Astrocyte of the hippocampus (primary cell): ENCODE data around the gene MSANTD7.
"Not testable (repeated sequence)": the region's sequence is repeated elsewhere in the genome, so short reads cannot be mapped to it uniquely, and the experiment has no call there.

ENCODE experiments used
- DNase-seq: peaks from one replicate; pipeline ENCODE4 v3.0.0; 2011; ENCODE audit warnings: low read depth, low spot score

MSANTD7 gene

DNA sequence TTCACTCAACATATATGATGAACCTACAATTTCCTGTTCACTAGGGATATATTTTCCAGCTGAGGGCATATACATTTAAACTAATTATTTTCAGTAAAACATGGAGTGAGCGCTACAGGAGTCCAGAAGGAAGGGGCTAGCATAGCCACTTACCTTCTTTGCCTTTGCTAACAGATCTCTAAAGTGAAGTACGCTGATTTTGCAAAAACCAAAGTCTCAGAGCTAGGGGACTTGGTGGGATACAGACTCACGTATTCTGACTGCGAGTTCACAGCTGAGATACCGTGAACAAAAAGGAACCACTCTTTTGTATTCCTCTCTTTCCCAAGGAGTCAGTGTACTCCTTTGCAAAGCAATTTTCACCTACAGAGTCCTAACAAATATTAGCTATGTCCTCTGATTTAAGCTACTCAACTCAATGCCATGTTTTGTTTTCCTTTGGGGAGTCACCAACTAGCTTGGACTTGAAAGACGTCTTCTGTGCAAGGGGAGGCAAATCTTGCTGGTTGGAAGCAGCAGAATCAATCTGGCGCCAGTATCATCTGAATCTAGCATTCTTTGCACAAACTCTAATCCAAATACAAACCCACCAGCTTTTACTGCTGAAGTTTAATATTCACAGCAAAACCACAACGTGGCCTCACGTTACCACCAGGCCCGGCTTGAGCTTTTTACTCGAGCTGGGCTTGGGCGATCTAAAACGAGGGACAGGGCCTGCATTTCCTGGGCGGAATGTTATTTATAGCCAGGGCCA lies 926 bp upstream of the MSANTD7 start:
- DNase-seq, result no peak

DNA sequence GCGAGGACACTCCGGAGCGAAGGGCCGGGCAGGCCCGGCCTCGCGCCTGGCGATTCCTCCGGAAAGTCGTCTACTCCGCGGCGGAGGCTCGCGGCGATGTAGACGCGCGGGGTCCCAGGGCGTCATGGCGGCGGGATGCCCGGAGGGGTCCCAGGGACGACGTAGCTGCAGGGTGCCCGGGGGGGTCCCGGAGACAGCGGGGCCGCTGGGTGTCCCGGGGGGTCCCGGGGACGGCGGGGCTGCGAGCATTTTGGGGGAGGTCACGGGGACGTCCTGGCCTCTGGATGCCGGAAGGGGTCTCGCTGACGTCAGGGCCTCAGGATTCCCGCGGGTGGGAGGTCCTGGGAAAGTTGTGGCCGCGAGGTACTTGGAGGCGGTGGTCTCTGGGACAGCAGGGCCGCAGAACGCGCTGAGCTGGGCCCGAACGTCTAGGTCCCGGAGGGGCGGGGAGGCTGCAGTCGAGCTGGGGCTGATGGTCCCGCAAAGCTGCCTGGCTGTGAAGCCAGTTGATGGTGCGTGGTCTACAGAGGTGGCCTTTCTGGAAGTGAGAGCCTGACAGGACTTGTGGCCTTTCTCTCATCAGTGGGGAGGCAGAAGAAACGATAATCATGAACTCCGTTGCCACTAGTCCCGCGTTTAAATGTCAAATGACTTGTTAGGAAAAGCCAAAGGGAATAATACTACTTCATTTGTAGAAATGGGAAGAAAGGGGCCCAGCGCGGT lies 637 bp downstream of the MSANTD7 start:
- DNase-seq, result peak; percentile 60

DNA sequence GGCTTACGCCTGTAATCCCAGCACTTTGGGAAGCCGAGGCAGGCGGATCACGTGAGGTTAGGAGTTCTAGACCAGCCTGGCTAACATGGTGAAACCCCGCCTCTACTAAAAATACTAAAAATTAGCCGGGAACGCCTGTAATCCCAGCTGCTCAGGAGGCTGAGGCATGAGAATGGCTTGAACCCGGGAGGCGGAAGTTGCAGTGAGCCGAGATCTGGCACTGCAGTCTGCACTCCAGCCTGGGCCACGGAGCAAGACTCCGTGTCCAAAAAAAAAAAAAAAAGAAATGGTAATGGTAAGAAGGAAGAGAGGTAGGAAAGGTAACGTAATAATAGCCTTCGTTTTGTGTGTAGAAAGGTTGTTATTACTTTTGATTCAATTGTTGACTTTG lies 1.2 kb downstream of the MSANTD7 start:
- DNase-seq, result no peak

DNA sequence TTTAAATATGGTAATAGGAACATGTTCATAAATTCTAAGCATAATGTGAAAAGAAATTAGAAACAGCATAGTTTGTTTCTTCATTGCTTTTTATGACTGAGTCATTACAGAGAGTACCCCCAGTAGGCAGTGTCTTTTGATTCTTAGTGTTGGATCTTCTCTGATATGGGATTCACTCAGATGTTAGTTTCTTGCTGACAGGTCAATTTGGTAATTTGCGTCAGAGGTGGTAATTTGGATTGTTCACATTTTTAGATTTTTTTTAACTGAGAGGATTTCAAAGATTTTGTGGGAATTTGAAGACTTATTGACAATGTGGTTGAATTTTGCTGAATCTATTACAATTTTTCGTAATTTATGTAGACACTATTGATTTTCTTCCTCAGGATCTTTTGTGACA lies 2.1 kb downstream of the MSANTD7 start:
- no peak for DNase-seq

DNA sequence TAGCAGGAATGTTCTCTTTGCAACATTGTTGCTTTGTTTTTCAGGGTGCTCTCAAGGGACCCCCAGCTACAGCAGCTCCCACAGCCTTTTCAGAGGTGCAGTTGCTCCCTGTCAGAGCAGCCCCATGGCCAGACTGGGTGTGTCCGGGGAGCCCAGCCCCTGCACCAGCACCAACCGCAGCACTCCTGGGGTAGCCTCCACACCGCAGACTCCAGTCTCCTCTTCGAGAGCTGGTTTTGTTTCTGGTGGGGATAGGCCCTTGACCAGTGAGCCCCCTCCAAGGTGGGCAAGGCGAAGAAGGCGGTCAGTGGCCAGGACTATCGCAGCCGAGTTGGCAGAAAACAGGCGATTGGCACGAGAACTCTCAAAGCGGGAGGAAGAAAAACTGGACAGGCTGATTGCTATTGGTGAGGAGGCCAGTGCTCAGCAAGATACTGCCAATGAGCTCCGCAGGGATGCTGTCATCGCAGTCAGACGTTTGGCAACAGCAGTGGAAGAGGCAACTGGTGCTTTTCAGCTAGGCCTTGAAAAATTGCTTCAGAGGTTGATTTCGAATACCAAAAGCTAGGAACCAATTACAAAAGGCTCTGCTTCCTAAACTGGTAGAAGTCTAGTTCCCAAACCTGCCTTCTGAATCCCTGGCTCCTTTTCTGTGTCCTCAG lies 5.4 kb downstream of the MSANTD7 start:
- DNase-seq, result no peak

DNA sequence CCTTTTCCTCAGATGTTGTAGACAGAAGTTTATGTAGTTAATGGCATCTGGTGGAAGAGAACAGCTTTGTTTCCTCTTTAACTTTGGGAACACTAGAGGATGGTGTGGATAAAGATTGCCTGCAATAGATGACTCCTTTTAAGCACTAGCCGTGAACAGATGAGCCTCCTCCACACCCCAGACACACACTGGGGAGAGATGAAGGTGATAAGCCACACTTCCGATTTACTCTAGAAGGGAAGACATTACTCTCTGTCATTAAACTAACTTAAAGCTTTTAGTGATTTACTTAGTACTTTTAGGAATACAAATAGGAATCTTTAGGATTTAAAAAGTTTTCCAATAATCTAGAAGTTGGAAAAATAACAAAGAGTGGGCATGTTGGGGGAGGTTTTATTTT lies 6.8 kb downstream of the MSANTD7 start:
- DNase-seq, result no peak

DNA sequence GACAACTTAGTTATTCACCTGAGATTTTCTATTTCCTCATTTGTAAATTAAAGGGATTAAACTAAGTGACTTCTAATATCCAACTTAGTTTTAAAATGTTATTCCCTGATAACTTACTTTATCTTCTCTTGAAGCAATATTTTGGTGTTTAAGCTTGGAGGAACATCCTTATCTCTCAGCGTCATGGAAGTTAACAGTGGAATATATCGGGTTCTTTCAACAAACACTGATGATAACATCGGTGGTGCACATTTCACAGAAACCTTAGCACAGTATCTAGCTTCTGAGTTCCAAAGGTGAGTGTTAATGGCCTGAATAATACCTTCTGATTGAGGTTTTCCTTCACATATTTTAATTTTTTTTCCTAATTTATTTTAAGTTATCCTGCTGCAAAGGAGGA lies 14.1 kb downstream of the MSANTD7 start:
- DNase-seq, result no peak

DNA sequence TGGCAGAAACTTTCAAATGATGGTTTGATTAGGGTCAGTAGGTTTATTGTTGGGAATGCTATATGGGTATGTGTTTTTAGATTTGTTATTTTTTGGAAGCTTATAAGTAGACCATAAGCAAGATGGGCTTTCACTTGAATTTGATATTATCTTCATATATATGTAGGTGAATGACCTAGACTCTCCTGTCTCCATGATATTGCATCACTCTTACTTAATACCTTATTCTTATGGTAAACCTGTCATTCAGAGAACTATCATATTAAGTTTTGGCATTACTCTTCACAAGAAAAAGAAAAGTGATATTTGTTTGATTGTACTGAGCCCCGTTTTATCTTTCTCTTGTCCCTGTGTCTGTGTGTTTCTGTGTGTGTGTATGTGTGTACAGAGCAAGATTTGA lies 17.3 kb downstream of the MSANTD7 start:
- no peak for DNase-seq

DNA sequence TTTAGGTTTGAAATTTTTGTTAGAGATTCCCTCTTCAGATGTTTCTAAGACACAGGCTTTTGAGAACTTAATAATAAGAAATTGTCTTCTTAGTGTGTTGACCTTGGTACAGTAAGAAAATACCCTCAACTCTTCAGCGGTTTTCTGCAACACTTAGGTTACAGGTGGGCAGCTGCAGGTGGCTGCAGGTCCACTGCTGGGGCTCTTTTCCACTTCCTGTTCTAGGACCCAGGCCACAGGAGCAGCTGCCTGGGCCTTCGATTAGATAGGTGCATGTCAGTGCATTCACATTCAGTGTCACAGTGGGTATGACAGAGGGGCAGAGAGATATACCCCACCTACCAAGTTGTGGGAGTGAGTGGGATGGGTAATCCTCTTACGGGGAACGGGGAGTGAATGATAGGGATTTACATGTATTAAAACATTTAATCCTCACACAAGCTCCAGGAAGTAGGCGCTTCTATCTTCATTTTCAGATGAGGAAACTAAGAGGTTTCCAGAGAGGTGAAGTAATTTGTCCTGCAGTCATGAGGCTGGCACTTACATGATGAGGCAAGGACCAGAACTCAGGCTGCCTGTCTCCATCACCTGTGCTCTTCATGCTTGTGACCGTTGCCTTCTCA lies 20.3 kb downstream of the MSANTD7 start:
- DNase-seq, result no peak

DNA sequence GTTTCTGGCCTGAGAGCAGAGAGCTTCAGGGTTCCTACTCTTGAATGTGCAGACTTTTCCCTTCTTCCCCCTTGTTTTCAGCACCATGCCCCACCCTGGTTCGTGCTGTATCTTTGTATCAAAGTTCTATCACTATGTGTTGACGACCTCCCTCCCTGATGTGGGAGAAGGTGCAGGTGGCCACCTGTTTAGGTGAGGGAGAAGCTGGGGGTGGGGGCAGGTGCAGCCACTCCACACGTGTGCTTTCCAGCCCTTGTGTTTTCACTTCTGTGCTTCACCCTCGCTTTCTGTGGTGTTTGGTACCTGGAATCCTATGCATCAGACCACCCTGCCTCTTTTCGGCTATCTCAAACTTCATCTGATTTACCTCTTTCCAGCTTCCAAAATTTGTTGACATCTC lies 20.9 kb downstream of the MSANTD7 start:
- DNase-seq, result no peak

DNA sequence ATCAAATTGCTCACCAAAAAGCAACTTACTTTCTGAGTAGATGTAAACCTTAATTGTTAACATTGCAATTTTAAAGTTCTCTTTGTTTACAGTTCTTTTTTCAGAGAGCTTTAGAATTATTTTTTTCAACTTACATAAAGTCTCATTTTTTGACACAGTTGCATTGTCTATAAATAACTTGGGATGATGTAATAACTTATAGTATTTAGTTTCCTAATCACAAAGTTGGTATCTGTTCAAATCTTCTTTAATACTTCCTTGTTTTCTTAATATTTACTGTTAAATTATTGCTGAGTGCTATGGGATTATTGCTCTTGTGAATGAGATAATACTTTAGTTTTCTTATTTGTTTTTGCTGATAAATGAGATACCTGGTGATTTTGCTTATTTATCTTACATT lies 21.7 kb downstream of the MSANTD7 start:
- DNase-seq, result no peak

DNA sequence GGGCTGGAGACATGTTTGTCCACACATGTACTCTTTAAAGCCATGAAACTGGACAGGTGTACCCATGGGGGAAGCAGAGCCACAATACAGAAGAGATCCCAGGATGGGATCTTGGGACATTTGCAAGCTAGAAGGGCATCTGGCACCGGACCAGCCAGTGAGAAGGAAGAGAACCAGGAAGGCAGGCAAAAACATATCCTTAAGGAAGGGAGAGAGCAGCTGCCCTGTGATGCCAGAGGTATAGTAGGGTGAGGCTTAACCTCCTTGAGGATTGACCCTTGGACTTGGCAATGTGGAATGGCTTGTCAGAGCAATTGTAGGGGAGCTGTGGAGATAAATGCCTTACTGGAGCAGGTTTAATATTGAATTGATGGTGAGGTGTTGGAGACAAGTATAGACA lies 22.7 kb downstream of the MSANTD7 start:
- DNase-seq, result no peak

DNA sequence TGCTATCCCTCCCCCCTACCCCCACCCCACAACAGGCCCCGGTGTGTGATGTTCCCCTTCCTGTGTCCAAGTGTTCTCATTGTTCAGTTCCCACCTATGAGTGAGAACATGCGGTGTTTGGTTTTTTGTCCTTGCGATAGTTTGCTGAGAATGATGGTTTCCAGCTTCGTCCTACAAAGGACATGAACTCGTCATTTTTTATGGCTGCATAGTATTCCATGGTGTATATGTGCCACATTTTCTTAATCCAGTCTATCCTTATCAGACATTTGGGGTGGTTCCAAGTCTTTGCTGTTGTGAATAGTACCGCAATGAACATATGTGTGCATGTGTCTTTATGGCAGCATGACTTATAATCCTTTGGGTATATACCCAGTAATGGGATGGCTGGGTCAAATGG lies 26.4 kb downstream of the MSANTD7 start:
- DNase-seq, result not testable (repeated sequence)

DNA sequence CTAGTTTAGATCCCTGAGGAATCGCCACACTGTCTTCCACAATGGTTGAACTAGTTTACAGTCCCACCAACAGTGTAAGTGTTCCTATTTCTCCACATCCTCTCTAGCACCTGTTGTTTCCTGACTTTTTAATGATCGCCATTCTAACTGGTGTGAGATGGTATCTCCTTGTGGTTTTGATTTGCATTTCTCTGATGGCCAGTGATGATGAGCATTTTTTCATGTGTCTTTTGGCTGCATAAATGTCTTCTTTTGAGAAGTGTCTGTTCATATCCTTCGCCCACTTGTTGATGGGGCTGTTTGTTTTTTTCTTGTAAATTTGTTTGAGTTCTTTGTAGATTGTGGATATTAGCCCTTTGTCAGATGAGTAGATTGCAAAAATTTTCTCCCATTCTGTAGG lies 26.8 kb downstream of the MSANTD7 start:
- DNase-seq, result not testable (repeated sequence)

DNA sequence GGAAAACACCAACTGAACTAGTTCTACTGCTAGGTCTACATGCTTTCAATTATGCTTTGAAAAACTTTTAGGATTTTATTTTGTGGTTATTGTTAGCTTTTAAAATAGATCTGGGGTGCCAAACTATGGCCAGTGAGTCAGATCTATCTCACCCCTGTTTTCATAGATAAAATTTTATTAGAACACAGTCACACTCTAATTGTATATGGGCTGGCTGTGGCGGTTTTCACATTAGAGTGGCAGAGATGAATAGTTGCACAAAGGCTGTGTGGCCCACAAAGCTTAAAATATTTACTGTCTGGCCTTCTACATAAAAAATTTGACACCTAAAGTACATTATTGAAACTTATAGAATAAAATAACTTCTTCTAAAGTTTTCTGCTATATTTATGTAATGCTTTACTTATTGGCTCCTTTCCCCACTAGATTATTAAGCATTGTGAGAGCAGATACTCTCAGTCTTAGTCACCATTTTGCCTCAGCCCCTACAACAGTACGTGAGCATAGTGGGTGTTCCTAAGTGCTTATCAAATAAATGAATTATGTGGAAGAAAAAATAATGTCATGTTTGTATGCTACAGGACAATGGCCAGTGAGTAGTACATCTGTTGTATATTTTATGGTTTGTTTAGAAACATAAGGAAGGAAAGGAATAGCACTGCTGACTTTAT lies 35.1 kb downstream of the MSANTD7 start:
- peak; percentile 41 for DNase-seq

DNA sequence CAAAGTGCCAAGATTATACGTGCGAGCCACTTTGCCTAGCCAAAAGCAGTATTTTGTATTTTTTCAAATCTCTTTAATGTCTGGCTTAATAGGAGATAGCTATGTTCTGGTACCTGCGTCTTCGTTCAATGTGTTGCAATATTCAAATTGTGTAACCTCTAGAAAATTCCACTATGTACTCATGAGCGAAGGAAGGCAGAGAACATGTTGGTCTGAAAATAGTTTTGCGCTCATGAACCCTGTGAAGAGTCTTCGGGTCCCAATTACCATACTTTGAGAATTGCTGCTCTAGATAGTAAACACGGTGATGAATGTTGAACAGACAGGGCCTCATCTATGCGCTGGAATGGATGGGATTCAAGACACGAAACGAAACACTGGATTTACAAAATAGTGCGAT lies 37.8 kb downstream of the MSANTD7 start:
- DNase-seq, result no peak

DNA sequence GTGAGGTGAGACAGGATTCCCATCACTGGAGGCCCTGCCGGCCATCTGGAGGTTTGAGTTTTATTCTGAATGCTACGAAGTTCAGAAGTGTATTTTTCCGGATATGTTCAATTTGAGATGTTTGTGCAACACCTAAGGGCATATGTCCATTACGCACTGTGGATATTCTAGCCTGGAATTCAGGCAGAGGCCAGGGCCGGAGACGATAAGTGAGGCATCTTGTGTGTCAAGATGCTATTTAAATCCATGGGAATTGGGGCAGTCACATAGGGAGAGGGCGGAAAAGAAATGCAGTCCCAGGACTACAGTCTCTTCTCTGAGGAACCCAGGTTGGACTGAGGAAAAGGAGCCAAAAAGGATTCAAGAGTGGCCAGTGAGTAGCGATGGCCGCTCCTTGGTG lies 38.7 kb downstream of the MSANTD7 start:
- DNase-seq, result no peak

DNA sequence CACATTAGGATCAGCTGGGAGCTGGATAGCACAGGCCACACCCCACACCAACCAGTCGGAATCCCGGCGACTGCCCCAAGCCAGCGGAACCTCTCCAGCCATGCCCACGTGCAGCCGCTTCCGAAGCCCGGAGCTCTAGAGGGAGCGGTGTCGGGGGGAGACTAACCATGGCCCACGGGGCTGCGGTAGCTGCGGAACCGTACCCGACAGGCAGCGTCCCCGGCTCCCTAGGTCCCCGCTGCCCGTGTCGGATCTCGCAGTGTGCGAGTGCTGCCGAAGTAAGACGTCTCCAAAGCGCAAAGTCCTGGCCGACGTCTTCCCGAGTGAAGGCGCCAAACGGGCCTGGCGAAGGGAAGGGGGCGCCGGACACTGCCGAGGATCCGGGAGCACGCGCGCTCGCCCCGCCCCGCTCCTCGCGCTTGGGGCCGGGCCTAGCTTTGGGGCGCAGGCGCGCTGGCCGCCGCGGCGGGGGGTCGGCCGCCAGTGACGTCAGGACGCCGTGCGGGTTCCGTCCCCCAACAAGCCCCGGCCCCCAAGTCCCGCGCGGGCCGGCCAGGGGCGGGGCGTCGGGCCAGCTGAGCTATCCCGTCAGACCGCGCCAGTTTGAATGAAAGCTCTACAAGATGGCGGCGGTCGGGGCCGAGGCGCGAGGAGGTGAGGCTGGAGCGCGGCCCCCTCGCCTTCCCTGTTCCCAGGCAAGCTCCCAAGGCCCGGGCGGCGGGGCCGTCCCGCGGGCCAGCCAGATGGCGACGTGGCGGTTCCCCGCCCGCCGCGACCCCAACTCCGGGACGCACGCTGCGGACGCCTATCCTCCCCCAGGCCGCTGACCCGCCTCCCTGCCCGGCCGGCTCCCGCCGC lies 40.4 kb downstream of the MSANTD7 start, which contains the start of gene SUV39H2:
TSS of gene SUV39H2 (plus strand) at position 601 of the 858 bp plus-strand sequence. CDS start at position 624, 23 bp downstream.
- peak; percentile 99 for DNase-seq

DNA sequence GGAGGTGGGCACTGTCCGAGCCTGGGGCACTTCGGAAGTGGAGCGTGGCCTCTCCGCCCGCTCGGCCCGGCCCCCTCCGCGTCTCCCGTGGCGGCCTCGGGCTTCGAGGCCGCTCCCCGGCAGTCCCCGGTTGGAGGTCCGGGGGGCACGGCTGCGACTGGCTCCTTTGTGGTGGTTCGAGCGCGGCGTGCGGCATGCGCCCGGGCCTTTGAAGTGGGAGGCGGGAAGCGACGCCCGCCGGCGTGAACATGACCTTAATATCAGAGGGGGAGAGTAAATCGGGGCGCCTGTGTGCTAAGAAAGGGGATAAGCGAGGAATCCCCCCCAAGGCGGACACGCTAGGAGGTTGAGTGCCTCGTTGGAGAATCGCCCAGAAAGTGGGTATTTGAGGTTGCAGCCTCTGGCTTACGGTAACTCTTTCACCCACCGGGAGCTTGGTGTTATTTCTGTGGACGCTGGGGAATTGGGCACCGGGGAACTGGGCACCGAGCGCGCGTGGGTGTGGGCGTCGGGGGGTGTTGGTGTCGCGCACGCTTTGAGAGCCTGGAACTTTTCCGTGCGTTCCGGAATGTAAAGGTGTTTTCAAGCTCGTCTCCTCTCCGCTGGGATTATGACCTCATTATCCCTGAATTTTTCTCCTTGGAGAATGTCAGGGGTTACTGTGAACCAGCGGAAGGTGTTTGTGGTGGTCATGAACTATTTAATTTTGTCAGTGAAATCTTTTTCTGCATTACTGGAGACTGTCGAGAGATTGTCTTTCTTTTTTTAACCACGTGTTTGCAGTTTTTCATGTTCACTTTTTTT lies 41.2 kb downstream of the MSANTD7 start:
- peak; percentile 57 for DNase-seq

DNA sequence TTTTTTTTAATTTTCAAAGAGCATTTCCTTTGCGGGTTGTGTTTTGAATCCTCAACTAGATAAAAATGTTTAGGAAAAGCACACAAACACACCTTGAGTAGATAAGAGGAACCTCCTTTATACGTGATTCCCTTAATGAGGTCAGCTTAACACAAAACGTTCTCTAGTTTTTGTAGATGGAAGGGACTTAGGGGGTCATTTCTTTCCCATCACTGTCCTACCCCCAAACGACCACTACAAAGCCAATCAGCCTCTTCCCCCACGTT lies 41.8 kb downstream of the MSANTD7 start:
- DNase-seq, result peak; percentile 5
